Measurements from ENCODE around the gene LRRC43.

DNA sequence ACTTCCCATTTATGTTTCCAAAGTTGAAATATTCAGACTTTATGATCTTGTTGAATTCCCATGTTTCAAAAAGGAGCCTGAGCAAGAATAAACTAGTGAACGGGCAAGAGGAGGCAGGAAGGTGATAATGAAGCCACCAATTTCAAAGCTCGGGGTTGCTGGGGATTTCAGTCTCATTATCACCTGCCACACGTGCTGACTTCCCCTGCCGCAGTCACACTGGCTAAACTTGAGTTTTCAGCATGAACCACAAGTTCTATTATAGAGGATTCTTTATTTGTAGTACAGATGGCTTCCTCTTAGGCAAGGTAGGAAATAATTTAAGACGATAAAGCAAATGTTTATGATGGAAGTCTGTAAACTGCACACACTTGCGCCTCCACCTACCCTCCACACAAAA lies 61.0 kb downstream of the LRRC43 start:
- TF ChIP-seq, protein P1, sequence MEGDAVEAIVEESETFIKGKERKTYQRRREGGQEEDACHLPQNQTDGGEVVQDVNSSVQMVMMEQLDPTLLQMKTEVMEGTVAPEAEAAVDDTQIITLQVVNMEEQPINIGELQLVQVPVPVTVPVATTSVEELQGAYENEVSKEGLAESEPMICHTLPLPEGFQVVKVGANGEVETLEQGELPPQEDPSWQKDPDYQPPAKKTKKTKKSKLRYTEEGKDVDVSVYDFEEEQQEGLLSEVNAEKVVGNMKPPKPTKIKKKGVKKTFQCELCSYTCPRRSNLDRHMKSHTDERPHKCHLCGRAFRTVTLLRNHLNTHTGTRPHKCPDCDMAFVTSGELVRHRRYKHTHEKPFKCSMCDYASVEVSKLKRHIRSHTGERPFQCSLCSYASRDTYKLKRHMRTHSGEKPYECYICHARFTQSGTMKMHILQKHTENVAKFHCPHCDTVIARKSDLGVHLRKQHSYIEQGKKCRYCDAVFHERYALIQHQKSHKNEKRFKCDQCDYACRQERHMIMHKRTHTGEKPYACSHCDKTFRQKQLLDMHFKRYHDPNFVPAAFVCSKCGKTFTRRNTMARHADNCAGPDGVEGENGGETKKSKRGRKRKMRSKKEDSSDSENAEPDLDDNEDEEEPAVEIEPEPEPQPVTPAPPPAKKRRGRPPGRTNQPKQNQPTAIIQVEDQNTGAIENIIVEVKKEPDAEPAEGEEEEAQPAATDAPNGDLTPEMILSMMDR (IDR thresholded peaks at IDR 0.05): no peak
- TF ChIP-seq POLR2A (IDR thresholded peaks at IDR 0.05): no peak
